CD4-positive, alpha-beta T cell treated with Interleukin-4 for 1 hour (primary cell): ENCODE data around the gene ETV4.
"Not testable (repeated sequence)": the region's sequence is repeated elsewhere in the genome, so short reads cannot be mapped to it uniquely, and the experiment has no call there.

ENCODE experiments used
- DNase-seq, 2 donors: peaks; one replicate each; pipeline ENCODE4 v3.0.0-alpha.2; 2020 to 2022

Gene ETV4

GRCh38 chr17:43509440-43509839 is 36.7 kb downstream of the ETV4 start:
- not testable (repeated sequence) for DNase-seq

GRCh38 chr17:43490621-43491020 is 55.5 kb downstream of the ETV4 start:
- no peak for DNase-seq

DNA sequence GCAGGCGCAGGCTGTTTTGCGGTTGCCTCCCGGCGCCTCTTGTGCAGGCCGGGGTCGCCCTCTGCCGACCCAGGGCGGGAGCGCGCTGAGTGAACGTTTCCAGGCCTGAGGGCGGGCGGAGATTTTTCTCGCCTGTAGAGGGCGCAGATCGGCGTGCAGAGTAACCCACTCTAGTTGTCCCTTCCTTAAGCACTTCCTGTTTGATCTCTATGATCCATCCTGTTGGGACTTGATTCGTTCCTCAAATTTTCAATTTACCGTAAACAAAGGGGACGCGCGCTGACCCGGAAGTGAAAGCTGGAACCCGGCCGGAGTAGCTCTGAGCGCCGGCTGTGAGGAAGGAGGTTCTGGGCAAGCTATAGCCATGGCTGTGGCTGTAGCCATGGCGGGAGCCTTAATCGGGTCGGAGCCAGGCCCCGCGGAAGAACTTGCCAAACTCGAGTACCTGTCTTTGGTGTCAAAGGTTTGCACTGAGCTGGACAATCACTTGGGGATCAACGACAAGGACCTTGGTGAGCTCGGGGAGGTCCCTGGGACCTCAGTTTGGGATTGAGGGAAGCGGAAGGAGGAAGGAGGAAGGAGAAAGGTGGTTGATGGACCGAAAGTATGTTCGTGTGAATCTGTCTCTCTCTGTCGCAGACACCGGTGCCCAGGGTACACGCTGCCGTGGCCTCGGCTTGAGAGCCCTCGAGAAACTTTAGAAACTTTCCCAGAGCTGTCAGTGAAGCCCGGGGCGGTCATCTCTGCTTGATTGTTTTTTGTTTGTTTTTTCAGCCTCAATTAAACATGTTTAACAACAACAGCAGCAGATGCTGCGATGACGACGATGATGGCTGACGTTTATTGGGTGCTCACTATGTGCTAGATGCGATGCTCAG is 62.2 kb downstream of the ETV4 start, which contains the start of gene DHX8:
Gene DHX8 (plus strand): TSS at position 302 of the 878 bp plus-strand sequence. CDS start 63 bp downstream, at position 365.
- DNase-seq: peak; percentile 98 to 99

DNA sequence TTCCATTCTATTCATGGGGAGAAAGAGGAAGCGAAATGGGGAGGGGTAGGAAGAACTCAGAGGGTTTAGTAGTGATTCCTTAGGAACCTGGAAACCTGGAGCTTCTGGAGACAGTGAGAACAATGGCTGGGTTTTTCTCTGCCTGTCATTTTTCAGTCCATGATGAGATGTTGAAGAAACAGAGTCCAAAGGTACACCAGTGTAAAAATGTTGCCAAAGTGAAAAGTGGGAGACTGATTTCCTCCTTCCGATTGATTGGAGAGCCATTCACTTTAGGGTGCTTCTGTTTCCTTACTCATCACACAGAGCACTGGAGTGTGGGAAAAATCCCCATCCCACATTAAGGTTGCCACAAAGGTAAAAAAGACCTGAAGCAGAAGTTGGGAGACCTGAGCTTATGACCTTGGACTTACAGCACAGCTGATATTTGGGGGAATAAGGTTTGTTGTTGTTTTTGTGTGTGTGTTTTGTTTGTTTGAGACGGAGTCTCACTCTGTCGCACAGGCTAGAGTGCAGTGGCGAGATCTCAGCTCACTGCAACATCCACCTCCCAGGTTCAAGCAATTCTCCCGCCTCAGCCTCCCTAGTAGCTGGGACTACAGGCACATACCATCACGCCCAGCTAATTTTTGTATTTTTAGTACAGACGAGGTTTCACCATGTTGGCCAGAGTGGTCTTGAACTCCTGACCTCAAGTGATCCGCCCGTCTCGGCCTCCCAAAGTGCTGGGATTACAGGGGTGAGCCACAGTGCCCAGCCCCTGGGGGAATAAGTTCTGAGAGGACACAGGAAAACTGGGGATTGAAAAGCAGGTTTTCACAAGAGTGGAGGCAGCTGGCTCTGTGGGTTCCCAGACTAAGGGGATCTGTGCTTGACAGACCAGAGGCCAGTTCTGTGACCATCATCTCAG is 63.8 kb downstream of the ETV4 start:
- DNase-seq: no peak

DNA sequence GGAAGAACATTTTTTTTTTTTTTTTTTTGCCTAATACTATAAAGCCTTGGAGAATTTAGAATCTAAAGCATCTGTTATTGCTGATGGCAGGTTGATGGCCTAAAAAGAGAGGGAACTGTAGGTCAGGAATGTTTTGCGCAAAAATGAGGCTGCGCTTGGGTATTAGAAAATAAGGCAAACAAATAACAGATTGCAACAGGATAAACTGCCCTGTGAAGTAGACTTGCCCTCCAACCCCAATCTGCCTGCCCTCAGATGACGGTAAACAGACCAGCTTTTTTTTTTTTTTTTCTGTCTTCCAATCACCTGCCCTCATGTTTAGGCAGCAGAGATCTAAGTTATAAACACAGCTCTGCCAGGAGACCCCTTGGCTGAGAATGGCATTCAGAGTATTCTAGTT is 66.2 kb downstream of the ETV4 start:
- no peak for DNase-seq
